Upper lobe of right lung (tissue), 1 donor: ENCODE results near the gene BPIFA3. TPM values are rescaled to one million over a fixed set of nuclear protein-coding genes. Genes with fewer than 3 reads are reported as not detected.
A peak's percentile ranks its signal among the peaks of the same experiment; 100 is the strongest.

ENCODE experiments used
- ATAC-seq: fragments of 200-7000 bp; cut with Tn5 transposase; one replicate; pipeline ENCODE4 v1.9.1; 2020; ENCODE audit warnings: mild to moderate bottlenecking, moderate library complexity
- DNase-seq: peaks from one replicate; pipeline ENCODE4 v3.0.0-alpha.2; 2020
- H3K27ac ChIP-seq: fragments of 200-600 bp; one replicate; pipeline ENCODE4 v1.8.0; 2022
- H3K27me3 ChIP-seq: fragments of 200-600 bp; one replicate; pipeline ENCODE4 v1.8.0; 2022; ENCODE audit warnings: mild to moderate bottlenecking
- H3K36me3 ChIP-seq: fragments of 200-600 bp; one replicate; pipeline ENCODE4 v1.8.0; 2022
- H3K4me1 ChIP-seq: fragments of 200-600 bp; one replicate; pipeline ENCODE4 v1.8.0; 2022
- H3K4me3 ChIP-seq: fragments of 200-600 bp; one replicate; pipeline ENCODE4 v1.8.0; 2022; ENCODE audit warnings: mild to moderate bottlenecking
- H3K9me3 ChIP-seq: fragments of 200-600 bp; one replicate; pipeline ENCODE4 v1.8.0; 2022
- CTCF ChIP-seq: fragments of 200-600 bp; IDR thresholded peaks from one replicate; pipeline ENCODE4 v1.8.0; 2022; ENCODE audit warnings: antibody characterized with exemption
- intact Hi-C: fragments of 100-400 bp; cut with DNase I; formaldehyde crosslinking; loops from one replicate; pipeline ENCODE4 v1.11.0; 2022
- total RNA-seq: library from RNA; stranded (reverse); fragmentation: NEBNext Ultra II Directional; extraction: Animal tissue kit (Norgen Biotek cat#: 25700); gene quantifications from one replicate; pipeline ENCODE4 v1.2.1, GENCODE V29; 2021
- donor health status: DM: no; HTN: yes; CAD: no; lungs with severe emphysema.

The BPIFA3 gene
- total RNA-seq, 1 donor from 2014 or later: not detected

- Histone ChIP-seq H3K27ac (no peak overlapping the region), H3K4me1 (no peaks in the 10 kb centered on the region), H3K4me3 (no peak overlapping the region), H3K27me3 (no peaks in the 10 kb centered on the region), H3K36me3 (no peaks in the 10 kb centered on the region), H3K9me3 (no peaks in the 10 kb centered on the region)
- ATAC-seq (no peak), DNase-seq (no peak)
- intact Hi-C loops: no loop called here
- no peak for TF ChIP-seq CTCF
These were observed 35.3 kb downstream of the BPIFA3 start for GRCh38 chr20:33252460-33252859.

- no peak for ATAC-seq
- no peak for TF ChIP-seq CTCF
- Histone ChIP-seq H3K9me3 (no peaks in the 10 kb centered on the region), H3K4me3 (no peak overlapping the region), H3K27ac (no peak overlapping the region), H3K27me3 (no peaks in the 10 kb centered on the region), H3K4me1 (no peaks in the 10 kb centered on the region), H3K36me3 (no peaks in the 10 kb centered on the region)
- intact Hi-C loops: no loop called here
- no peak for DNase-seq
These were observed 37.9 kb downstream of the BPIFA3 start for GRCh38 chr20:33255005-33255404.

- intact Hi-C loops: no loop called here
- no peak for ATAC-seq
- Histone ChIP-seq H3K27me3 (no peaks in the 10 kb centered on the region), H3K27ac (no peak overlapping the region), H3K4me3 (no peak overlapping the region), H3K36me3 (no peaks in the 10 kb centered on the region), H3K9me3 (no peaks in the 10 kb centered on the region), H3K4me1 (no peaks in the 10 kb centered on the region)
- no peak for DNase-seq
- TF ChIP-seq CTCF: no peak
These were observed 40.1 kb downstream of the BPIFA3 start for GRCh38 chr20:33257237-33257636.

- no peak overlapping the region for H3K4me3 ChIP-seq
These were observed 42.2 kb downstream of the BPIFA3 start for GRCh38 chr20:33259371-33259770.

GRCh38 chr20:33261465-33261864 lies 44.3 kb downstream of the BPIFA3 start:
- Histone ChIP-seq H3K27me3 (peaks cover 3% of the 10 kb centered on the region), H3K4me3 (no peak overlapping the region), H3K9me3 (no peaks in the 10 kb centered on the region), H3K36me3 (no peaks in the 10 kb centered on the region), H3K27ac (no peak overlapping the region), H3K4me1 (no peaks in the 10 kb centered on the region)
- DNase-seq (no peak), ATAC-seq (no peak)
- intact Hi-C loops: no loop called here
- no peak for TF ChIP-seq CTCF

More at GRCh38 chr20:33259371-33259770, 42.2 kb downstream of the BPIFA3 start:
- ATAC-seq (no peak), DNase-seq (no peak)
- no peak for TF ChIP-seq CTCF
- intact Hi-C loops: no loop called here
- no peaks in the 10 kb centered on the region for H3K4me1 ChIP-seq
- H3K27me3 ChIP-seq: no peaks in the 10 kb centered on the region
- no peak overlapping the region for H3K27ac ChIP-seq
- no peaks in the 10 kb centered on the region for H3K36me3 ChIP-seq
- H3K9me3 ChIP-seq: no peaks in the 10 kb centered on the region

- H3K9me3 ChIP-seq: no peaks in the 10 kb centered on the region
- H3K4me1 ChIP-seq: no peaks in the 10 kb centered on the region
- TF ChIP-seq CTCF: peak; percentile 45
- intact Hi-C loops: no loop called here
- peaks cover 3% of the 10 kb centered on the region for H3K27me3 ChIP-seq
- ATAC-seq: peak; percentile 89
- no peak for DNase-seq
- H3K27ac ChIP-seq: no peak overlapping the region
- no peak overlapping the region for H3K4me3 ChIP-seq
- H3K36me3 ChIP-seq: no peaks in the 10 kb centered on the region
These were observed 45.5 kb downstream of the BPIFA3 start for GRCh38 chr20:33262658-33263065.
